CD14-positive monocyte (primary cell): Measurements from ENCODE around the gene CCBE1. TPM values are rescaled to one million over a fixed set of nuclear protein-coding genes. Genes with fewer than 3 reads are reported as not detected.

ENCODE experiments used
- DNase-seq, 3 donors: peaks; one replicate each; pipeline ENCODE4 v3.0.0-alpha.2; 2011 to 2022
- H2AFZ ChIP-seq: 2 replicates; pipeline ENCODE4 v1.6.0; 2012; ENCODE audit warnings: mild to moderate bottlenecking, low read depth, low read length, inconsistent platforms; ENCODE audit not compliant: insufficient read depth, poor library complexity, severe bottlenecking
- H3K27ac ChIP-seq, 2 donors: 1 replicate in 1 of 2; 2 replicates in 1 of 2; pipeline ENCODE4 v1.5.1; 2012 to 2013; ENCODE audit warnings: low read length in 2 of 2, control low read depth in 1 of 2, inconsistent platforms in 1 of 2, low read depth in 1 of 2, mild to moderate bottlenecking in 1 of 2
- H3K27me3 ChIP-seq, 2 donors: one replicate each; pipeline versions ENCODE4 v1.6.0 to v1.6.1; 2011 to 2013; ENCODE audit warnings: low read length in 2 of 2; ENCODE audit not compliant: control insufficient read depth in 2 of 2, insufficient read depth in 2 of 2
- H3K36me3 ChIP-seq, 2 donors: replicated peaks in 1 of 2; 1 replicate in 1 of 2; 2 replicates in 1 of 2; pipeline versions ENCODE4 v1.5.1 to v1.6.1; 2012 to 2013; ENCODE audit warnings: low read length in 2 of 2, control low read depth in 1 of 2, inconsistent platforms in 1 of 2, mild to moderate bottlenecking in 1 of 2; ENCODE audit not compliant: insufficient read depth in 2 of 2, control insufficient read depth in 1 of 2
- H3K4me1 ChIP-seq, 2 donors: 1 replicate in 1 of 2; 2 replicates in 1 of 2; pipeline versions ENCODE4 v1.5.1 to v1.6.1; 2012 to 2013; ENCODE audit warnings: low read length in 2 of 2, control low read depth in 1 of 2, inconsistent platforms in 1 of 2, mild to moderate bottlenecking in 1 of 2, moderate library complexity in 1 of 2; ENCODE audit not compliant: insufficient read depth in 2 of 2, control insufficient read depth in 1 of 2
- H3K4me2 ChIP-seq: replicated peaks from 2 replicates; pipeline ENCODE3; 2012; ENCODE audit warnings: low read length, moderate library complexity, mild to moderate bottlenecking; ENCODE audit not compliant: poor library complexity, severe bottlenecking; ENCODE audit errors: extremely low read depth
- H3K4me3 ChIP-seq, 3 experiments: fragments of 200-600 bp in 1 of 3; sonication (generic) in 1 of 3; replicated peaks in 1 of 3; 1 replicate in 2 of 3; 2 replicates in 1 of 3; pipeline ENCODE4 v1.5.1; 2011 to 2013; ENCODE audit warnings: low read length in 3 of 3, mild to moderate bottlenecking in 3 of 3, control low read depth in 2 of 3, low read depth in 2 of 3, inconsistent platforms in 1 of 3, moderate library complexity in 1 of 3
- H3K79me2 ChIP-seq: 2 replicates; pipeline ENCODE4 v1.6.0; 2012; ENCODE audit warnings: mild to moderate bottlenecking, control low read depth, inconsistent platforms, low read length, moderate library complexity; ENCODE audit not compliant: insufficient read depth
- H3K9ac ChIP-seq: 2 replicates; pipeline ENCODE4 v1.6.0; 2017; ENCODE audit warnings: low read length, mild to moderate bottlenecking; ENCODE audit not compliant: insufficient read depth, poor library complexity, severe bottlenecking
- H3K9me3 ChIP-seq, 2 donors: replicated peaks in 1 of 2; 1 replicate in 1 of 2; 2 replicates in 1 of 2; pipeline versions ENCODE4 v1.5.1 to v1.6.1; 2012 to 2013; ENCODE audit warnings: low read length in 2 of 2, control low read depth in 1 of 2; ENCODE audit not compliant: control insufficient read depth in 1 of 2, insufficient read depth in 1 of 2
- H4K20me1 ChIP-seq: 2 replicates; pipeline ENCODE4 v1.6.0; 2012; ENCODE audit warnings: mild to moderate bottlenecking, low read length, control low read depth, moderate library complexity; ENCODE audit not compliant: insufficient read depth
- H3K27ac Mint-ChIP-seq, 7 donors: one replicate each; pipeline ENCODE4 v1.8.0; 2020; ENCODE audit warnings: mild to moderate bottlenecking in 7 of 7, mixed read lengths in 7 of 7, moderate library complexity in 6 of 7, inconsistent platforms in 2 of 7
- H3K27me3 Mint-ChIP-seq, 3 donors: one replicate each; pipeline ENCODE4 v1.8.0; 2021 to 2022; ENCODE audit warnings: low read depth in 3 of 3, mild to moderate bottlenecking in 3 of 3, mixed read lengths in 3 of 3, moderate library complexity in 3 of 3, inconsistent platforms in 1 of 3
- H3K36me3 Mint-ChIP-seq, 2 donors: one replicate each; pipeline ENCODE4 v1.8.0; 2020; ENCODE audit warnings: mixed read lengths in 2 of 2, inconsistent platforms in 1 of 2, mild to moderate bottlenecking in 1 of 2
- H3K4me1 Mint-ChIP-seq: one replicate; pipeline ENCODE4 v1.8.0; 2020; ENCODE audit warnings: mild to moderate bottlenecking, mixed read lengths
- H3K4me3 Mint-ChIP-seq, 2 donors: one replicate each; pipeline ENCODE4 v1.8.0; 2020; ENCODE audit warnings: mild to moderate bottlenecking in 2 of 2, mixed read lengths in 2 of 2, moderate library complexity in 1 of 2
- H3K9me3 Mint-ChIP-seq, 7 donors: one replicate each; pipeline ENCODE4 v1.8.0; 2020 to 2022; ENCODE audit warnings: mixed read lengths in 7 of 7, mild to moderate bottlenecking in 6 of 7, moderate library complexity in 6 of 7, inconsistent platforms in 2 of 7
- CTCF ChIP-seq: fragments of 200-600 bp; IDR thresholded peaks from one replicate; pipeline ENCODE4 v1.8.0; 2022; ENCODE audit warnings: antibody characterized with exemption, mild to moderate bottlenecking
- WGBS: methylation state at CpG from one replicate; pipeline ENCODE4 v1.1.5; 2013; ENCODE audit warnings: missing lambda C conversion rate; ENCODE audit not compliant: insufficient coverage; 5-methylcytosine and 5-hydroxymethylcytosine counted together
- intact Hi-C, 2 donors: fragments of 100-400 bp; cut with micrococcal nuclease; formaldehyde crosslinking; loops; one replicate each; pipeline versions ENCODE4 v1.15.0 to v1.15.1; 2023
- polyA plus RNA-seq, 3 donors: library from polyadenylated mRNA; depleted of rRNA in 1 of 3; unstranded in 2 of 3; stranded (reverse) in 1 of 3; fragments of 300-500 nt in 2 of 3; fragments of >200 nt in 1 of 3; fragmentation: Illumina TruSeq in 2 of 3; gene quantifications; 1 replicate in 2 of 3; 2 replicates in 1 of 3; pipeline ENCODE4 v1.2.3, GENCODE V29; 2012 to 2021

CCBE1 gene
- polyA plus RNA-seq, 3 donors: not detected

- intact Hi-C loops: no loop called here
- no peaks in the 10 kb centered on the region for H3K36me3 Mint-ChIP-seq
- peaks cover 0 to 1% (median 0%) of the 10 kb centered on the region in 7 donors for H3K9me3 Mint-ChIP-seq
- WGBS: 100% methylated on average over 1 of the region's 1 CpG
- DNase-seq: no peak
- Histone ChIP-seq H3K79me2 (no peaks in the 10 kb centered on the region), H3K27ac (no peak overlapping the region), H3K9ac (no peak overlapping the region), H3K27me3 (no peaks in the 10 kb centered on the region), H3K4me1 (no peaks in the 10 kb centered on the region), H4K20me1 (no peaks in the 10 kb centered on the region), H3K4me2 (no peak overlapping the region), H3K36me3 (no peaks in the 10 kb centered on the region), H2AFZ (no peak overlapping the region), H3K4me3 (no peak overlapping the region), H3K9me3 (no peaks in the 10 kb centered on the region)
- no peaks in the 10 kb centered on the region for H3K4me1 Mint-ChIP-seq
- H3K27me3 Mint-ChIP-seq: peaks cover 1 to 7% (median 3%) of the 10 kb centered on the region in 3 donors
- no peak overlapping the region for H3K27ac Mint-ChIP-seq
- TF ChIP-seq CTCF: no peak
- H3K4me3 Mint-ChIP-seq: no peak overlapping the region
These were observed 269.2 kb downstream of the CCBE1 start for GRCh38 chr18:59428018-59428417.

- WGBS: no CpG with 5 or more reads among the region's 2 CpGs
- no peaks in the 10 kb centered on the region for H3K9me3 ChIP-seq
- H3K4me2 ChIP-seq: no peak overlapping the region
- peaks cover 1 to 8% (median 2%) of the 10 kb centered on the region in 3 donors for H3K27me3 Mint-ChIP-seq
- H3K27me3 ChIP-seq: no peaks in the 10 kb centered on the region
- intact Hi-C loops: no loop called here
- no peak overlapping the region for H2AFZ ChIP-seq
- no peak overlapping the region for H3K4me3 ChIP-seq
- no peak overlapping the region for H3K9ac ChIP-seq
- H3K4me1 Mint-ChIP-seq: no peaks in the 10 kb centered on the region
- H3K36me3 ChIP-seq: no peaks in the 10 kb centered on the region
- H4K20me1 ChIP-seq: no peaks in the 10 kb centered on the region
- H3K79me2 ChIP-seq: no peaks in the 10 kb centered on the region
- DNase-seq: no peak
- H3K4me3 Mint-ChIP-seq: no peak overlapping the region
- no peak for TF ChIP-seq CTCF
- H3K27ac Mint-ChIP-seq: no peak overlapping the region
- no peaks in the 10 kb centered on the region for H3K36me3 Mint-ChIP-seq
- H3K27ac ChIP-seq: no peak overlapping the region
- H3K4me1 ChIP-seq: no peaks in the 10 kb centered on the region
- H3K9me3 Mint-ChIP-seq: peaks cover 0 to 1% (median 0%) of the 10 kb centered on the region in 7 donors
These were observed 270.4 kb downstream of the CCBE1 start for GRCh38 chr18:59426855-59427254.
